GM19239 (cell line): ENCODE data around the gene VWA5B2.

Experiments used
- DNase-seq: peaks from one replicate; pipeline ENCODE4 v3.0.0; 2011; ENCODE audit warnings: low spot score; ENCODE audit not compliant: insufficient read length
- FAIRE-seq: peaks from 2 replicates; lab custom pipeline; 2011; peaks lifted over from hg19 to GRCh38; lab: Jason Lieb, UNC

The VWA5B2 gene

GRCh38 chr3:184240384-184241140 lies 11.2 kb downstream of the VWA5B2 start:
- DNase-seq (no peak), FAIRE-seq (no peak)

DNA sequence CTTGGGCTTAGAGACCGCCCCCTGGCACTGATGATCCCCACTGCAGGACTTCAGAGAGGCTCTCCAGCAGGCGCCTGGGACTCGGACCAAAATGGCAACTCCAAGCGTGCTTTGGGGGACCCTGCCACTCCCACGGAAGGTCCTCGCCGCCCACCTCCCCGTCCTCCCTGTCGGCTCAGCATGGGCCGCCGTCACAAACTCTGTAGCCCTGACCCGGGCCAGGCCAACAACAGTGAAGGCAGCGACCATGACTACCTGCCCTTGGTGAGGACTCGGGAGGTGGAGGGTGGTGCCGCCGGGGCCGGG lies 11.7 kb downstream of the VWA5B2 start:
- no peak for FAIRE-seq
- no peak for DNase-seq

DNA sequence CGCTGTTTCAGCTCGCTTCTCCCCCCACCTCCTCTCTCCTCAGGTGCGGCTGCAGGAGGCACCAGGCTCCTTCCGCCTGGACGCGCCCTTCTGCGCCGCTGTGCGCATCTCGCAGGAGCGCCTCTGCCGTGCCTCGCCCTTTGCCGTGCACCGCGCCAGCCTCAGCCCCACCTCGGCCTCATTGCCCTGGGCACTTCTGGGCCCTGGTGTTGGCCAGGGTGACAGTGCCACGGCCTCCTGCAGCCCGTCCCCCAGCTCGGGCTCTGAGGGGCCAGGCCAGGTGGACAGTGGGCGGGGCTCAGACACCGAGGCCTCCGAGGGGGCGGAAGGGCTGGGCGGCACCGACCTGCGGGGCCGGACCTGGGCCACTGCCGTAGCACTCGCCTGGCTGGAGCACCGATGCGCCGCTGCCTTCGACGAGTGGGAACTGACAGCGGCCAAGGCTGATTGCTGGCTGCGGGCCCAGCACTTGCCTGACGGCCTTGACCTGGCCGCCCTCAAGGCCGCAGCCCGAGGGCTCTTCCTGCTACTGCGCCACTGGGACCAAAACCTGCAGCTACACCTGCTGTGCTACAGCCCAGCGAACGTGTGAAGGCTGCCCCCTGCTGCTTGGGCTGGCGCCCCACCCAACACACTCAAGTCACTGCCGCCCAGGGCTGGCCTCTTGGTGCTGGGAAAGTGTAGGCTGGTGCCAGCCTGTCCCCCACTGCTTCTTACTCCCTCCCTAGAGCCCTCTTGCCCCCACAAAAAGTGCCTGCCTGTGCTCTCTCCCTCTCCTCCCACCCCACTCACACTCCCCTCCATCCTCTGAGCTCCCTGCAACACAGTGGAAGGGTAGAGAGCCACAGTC lies 12.3 kb downstream of the VWA5B2 start:
- FAIRE-seq = no peak
- DNase-seq = no peak

- no peak for FAIRE-seq
Observed at GRCh38 chr3:184242297-184242685, 12.9 kb downstream of the VWA5B2 start.

DNA sequence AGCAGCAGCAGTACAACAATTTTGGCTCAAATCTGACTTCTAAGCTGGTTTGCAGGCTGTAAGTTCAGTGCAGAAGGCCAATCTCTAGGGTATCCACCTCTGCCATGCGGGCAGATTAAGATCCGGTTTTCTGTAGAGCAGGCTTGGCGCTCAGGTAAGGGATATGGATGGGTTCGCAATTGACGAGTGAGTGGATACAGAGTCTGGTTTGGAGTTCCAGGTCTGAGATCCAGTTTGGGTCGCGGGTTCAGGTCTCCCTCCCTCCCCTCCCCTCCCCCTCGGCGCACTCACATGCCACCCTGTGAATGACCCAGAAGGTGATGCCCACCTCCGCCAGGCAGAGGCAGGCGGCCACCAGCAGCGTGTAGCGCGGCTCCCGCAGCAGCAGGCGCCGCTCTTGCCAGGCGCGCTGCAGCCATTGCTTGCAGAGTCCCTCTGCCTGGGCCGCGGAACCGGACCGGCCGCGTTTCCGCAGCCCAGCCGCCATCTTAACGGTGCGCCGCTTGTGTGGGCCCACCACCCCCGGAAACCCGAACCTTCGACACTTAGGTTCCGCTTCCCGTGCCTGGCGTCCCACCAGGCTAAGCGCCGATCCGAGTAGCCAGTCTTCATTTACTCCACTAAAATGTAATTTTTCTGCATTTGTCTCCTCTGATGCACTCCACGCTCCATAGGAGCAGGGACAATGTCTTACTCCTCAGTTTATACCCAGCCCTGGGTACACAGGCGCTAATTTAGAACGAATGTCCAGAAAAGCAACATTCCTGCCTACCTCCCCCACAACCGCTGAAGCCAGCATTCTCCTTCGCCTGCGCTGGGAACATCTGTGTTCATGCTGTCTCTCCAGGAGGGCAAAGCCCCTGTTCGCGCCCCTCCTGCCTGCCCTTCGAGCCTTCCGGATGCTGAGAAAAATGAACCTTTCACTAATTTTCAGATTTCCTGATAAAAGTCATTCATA lies 19.3 kb downstream of the VWA5B2 start, which contains the start of gene ALG3:
TSS of gene ALG3 (minus strand) at position 509 of the 958 bp plus-strand sequence. CDS start at position 487, 22 bp downstream.
- DNase-seq (peak; percentile 86), FAIRE-seq (peak; percentile 78)

More at GRCh38 chr3:184242297-184242685, 12.9 kb downstream of the VWA5B2 start:
- no peak for DNase-seq

GRCh38 chr3:184249412-184250166 lies 20.2 kb downstream of the VWA5B2 start, which contains the start of gene EEF1AKMT4:
Gene EEF1AKMT4 (plus strand): TSS chr3:184249672. CDS start chr3:184249695, 23 bp downstream.
- FAIRE-seq (peak; percentile 88), DNase-seq (peak; percentile 92)

- peak; percentile 90 for DNase-seq
- FAIRE-seq = peak; percentile 84
Observed at GRCh38 chr3:184250167-184250828, 20.9 kb downstream of the VWA5B2 start.

DNA sequence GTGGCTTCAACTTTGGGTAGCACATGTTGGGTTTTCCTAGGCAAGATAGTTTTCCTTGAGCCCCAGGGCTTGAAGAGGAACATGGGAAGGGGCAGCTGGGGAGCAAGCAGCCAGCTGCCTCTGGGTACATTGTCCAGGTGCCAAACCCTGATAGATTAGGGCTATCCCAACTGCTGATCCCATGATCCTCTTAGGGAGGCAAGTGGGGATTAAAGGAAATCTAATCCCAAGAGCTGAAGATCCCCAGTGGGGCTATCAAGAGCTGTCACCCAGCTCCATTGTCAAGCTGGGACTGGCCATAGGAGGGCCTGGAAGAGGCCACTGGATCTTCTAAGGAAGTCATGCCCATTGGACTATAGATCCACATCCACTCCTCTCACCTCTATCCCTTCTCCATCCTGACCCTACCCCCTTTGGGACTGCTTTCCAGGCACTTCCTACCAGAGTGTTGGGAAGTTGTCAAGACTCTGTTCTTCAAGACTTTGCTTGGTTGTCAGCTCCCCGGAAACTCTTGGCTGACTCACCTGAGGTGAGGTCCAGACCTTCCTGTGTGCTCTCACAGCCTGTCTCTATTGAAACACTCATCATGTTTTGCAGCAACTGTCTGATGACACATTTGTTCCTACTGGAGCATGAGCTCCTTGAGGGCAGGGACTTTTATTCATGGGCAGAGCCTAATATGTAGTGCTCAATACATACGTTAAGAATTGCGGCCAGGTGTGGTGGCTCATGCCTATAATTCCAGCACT lies 26.1 kb downstream of the VWA5B2 start:
- no peak for FAIRE-seq
- no peak for DNase-seq

- FAIRE-seq = no peak
Observed at GRCh38 chr3:184257083-184257915, 27.9 kb downstream of the VWA5B2 start.

GRCh38 chr3:184258926-184259325 lies 29.5 kb downstream of the VWA5B2 start:
- DNase-seq (no peak), FAIRE-seq (no peak)

More at GRCh38 chr3:184257083-184257915, 27.9 kb downstream of the VWA5B2 start:
- no peak for DNase-seq

GRCh38 chr3:184259396-184259877 lies 30.1 kb downstream of the VWA5B2 start:
- FAIRE-seq (no peak), DNase-seq (no peak)

- DNase-seq = peak; percentile 64
- FAIRE-seq = no peak
Observed at GRCh38 chr3:184259878-184260723, 30.7 kb downstream of the VWA5B2 start.

DNA sequence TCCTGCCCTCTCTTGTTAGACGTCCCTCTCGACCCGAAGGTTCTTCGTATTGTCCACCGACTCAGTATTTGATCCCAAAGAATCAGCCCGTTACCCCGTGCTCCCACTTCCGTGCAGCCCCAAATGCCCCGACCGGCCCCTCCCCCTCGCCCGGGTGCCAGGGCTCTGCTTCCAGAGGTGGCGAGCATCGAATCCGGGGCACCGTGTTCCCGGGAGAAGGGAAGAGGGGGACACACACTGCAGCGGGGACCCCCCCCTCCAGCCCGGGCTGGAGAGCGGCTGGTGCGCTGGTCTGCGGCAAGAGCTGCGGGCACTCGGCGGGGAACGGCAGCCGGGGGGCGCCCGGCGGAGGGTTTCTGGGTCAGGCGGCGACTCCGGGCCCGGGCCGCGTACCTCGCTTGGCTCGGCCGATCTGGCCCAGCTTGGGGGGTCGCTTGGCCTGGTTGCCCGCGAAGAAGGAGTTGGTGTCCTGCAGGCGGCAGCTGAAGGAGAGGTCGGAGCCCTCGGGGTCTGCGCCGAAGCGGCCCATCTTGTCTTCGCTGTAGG lies 31.4 kb downstream of the VWA5B2 start:
- FAIRE-seq (no peak), DNase-seq (no peak)

DNA sequence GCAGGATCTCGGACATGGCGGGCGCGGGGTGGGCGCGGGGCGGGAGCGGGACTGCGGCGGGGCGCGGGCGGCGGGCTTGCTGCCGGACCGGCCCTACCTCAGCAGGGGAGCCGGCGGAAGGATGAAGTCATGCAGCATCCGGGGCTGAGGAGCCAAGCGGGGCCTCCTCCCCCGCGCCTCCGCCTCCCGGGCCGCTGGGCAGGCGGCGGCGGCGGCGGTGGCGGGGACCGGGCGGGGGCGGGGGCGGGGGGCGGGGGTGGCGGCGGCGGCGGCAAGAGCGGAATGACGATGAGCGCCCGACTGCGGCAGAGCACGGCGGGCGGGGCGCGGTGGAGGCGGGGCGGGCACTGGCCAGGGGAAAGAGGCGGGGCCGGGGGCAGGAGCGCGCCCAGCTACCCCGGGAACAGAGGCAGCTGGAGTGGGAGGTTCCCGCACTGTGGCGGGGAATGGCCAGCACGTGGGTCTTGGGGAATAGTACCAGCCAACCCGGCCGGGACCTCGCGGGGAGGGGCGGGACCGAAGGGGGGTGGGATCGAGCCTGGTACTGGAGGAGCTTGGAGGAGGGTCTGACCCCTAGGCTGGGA lies 32.0 kb downstream of the VWA5B2 start, which contains the start of gene CAMK2N2:
TSS of gene CAMK2N2 (minus strand) at position 284 of the 584 bp plus-strand sequence. CDS start at position 16, 268 bp downstream.
- FAIRE-seq (no peak), DNase-seq (peak; percentile 88)
